Myocyte (in vitro differentiated cells): ENCODE data around the gene AGBL1. TPM values are rescaled to one million over a fixed set of nuclear protein-coding genes. Genes with fewer than 3 reads are reported as not detected.

Source experiments
- DNase-seq: peaks from one replicate; pipeline ENCODE4 v3.0.0-alpha.2; 2012; ENCODE audit warnings: low read depth
- total RNA-seq: library from RNA; depleted of rRNA; stranded (reverse); fragments of >200 nt; gene quantifications from 2 replicates; pipeline ENCODE4 v1.2.3, GENCODE V29; 2014

Gene AGBL1
- total RNA-seq, 1 donor from 2014 or later: 3.3 TPM

- no peak for DNase-seq
Measured at GRCh38 chr15:86629409-86630356, 550.0 kb downstream of the AGBL1 start.

GRCh38 chr15:86630946-86631345 is 551.3 kb downstream of the AGBL1 start:
- DNase-seq: no peak

GRCh38 chr15:86634146-86634545 is 554.5 kb downstream of the AGBL1 start:
- DNase-seq: no peak

GRCh38 chr15:86634992-86635638 is 555.4 kb downstream of the AGBL1 start:
- no peak for DNase-seq

GRCh38 chr15:86644339-86644738 is 564.7 kb downstream of the AGBL1 start:
- no peak for DNase-seq

GRCh38 chr15:86645925-86646500 is 566.3 kb downstream of the AGBL1 start:
- no peak for DNase-seq

- no peak for DNase-seq
Measured at GRCh38 chr15:86647810-86648440, 568.3 kb downstream of the AGBL1 start.

GRCh38 chr15:86649277-86649676 is 569.6 kb downstream of the AGBL1 start:
- no peak for DNase-seq

- peak; percentile 17 for DNase-seq
Measured at GRCh38 chr15:86650094-86650493, 570.4 kb downstream of the AGBL1 start.

GRCh38 chr15:86653344-86654197 is 573.9 kb downstream of the AGBL1 start:
- DNase-seq: no peak

GRCh38 chr15:86654501-86654900 is 574.8 kb downstream of the AGBL1 start:
- DNase-seq: no peak

- DNase-seq: no peak
Measured at GRCh38 chr15:86657305-86657704, 577.6 kb downstream of the AGBL1 start.

- no peak for DNase-seq
Measured at GRCh38 chr15:86659724-86660411, 580.2 kb downstream of the AGBL1 start.

- DNase-seq: no peak
Measured at GRCh38 chr15:86661580-86661979, 581.9 kb downstream of the AGBL1 start.

- no peak for DNase-seq
Measured at GRCh38 chr15:86663304-86663703, 583.6 kb downstream of the AGBL1 start.

GRCh38 chr15:86663979-86664378 is 584.3 kb downstream of the AGBL1 start:
- no peak for DNase-seq

GRCh38 chr15:86664581-86664980 is 584.9 kb downstream of the AGBL1 start:
- no peak for DNase-seq

- no peak for DNase-seq
Measured at GRCh38 chr15:86676002-86676401, 596.3 kb downstream of the AGBL1 start.

- DNase-seq: no peak
Measured at GRCh38 chr15:86677278-86677677, 597.6 kb downstream of the AGBL1 start.

GRCh38 chr15:86685263-86685662 is 605.6 kb downstream of the AGBL1 start:
- no peak for DNase-seq
